GM19467 (cell line): ENCODE measurements around the gene ERI2.

Experiments used
- ATAC-seq: cut with Tn5 transposase; IDR thresholded peaks from one replicate; pipeline ENCODE4 v1.9.1; 2021; ENCODE audit warnings: mild to moderate bottlenecking, moderate library complexity; ENCODE audit not compliant: unreplicated experiment

Gene ERI2, protein sequence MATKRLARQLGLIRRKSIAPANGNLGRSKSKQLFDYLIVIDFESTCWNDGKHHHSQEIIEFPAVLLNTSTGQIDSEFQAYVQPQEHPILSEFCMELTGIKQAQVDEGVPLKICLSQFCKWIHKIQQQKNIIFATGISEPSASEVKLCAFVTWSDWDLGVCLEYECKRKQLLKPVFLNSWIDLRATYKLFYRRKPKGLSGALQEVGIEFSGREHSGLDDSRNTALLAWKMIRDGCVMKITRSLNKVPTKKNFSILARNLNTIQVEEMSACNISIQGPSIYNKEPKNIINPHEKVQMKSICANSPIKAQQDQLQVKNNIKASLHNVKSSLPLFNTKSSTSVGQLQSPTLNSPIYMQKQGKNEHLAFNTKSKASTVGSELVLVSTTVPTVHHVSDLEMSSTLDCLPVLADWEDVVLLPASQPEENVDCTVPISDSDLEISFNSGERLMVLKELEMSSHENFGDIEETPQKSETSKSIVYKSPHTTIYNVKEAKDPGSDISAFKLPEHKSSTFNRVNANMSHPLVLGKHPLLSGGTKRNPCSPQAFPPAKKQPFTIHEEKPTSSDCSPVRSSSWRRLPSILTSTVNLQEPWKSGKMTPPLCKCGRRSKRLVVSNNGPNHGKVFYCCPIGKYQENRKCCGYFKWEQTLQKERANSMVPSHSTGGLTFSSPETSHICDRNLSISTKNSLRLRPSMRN

GRCh38 chr16:20806168-20807050, at the start of gene ERI2, which contains the start of gene REXO5:
Gene ERI2, minus strand, starts transcription at chr16:20806472. Its CDS starts 42 bp downstream, at chr16:20806430.
Gene REXO5, plus strand, starts transcription at chr16:20806527. Its CDS starts 427 bp downstream, at chr16:20806954.
- ATAC-seq = peak; percentile 80

DNA sequence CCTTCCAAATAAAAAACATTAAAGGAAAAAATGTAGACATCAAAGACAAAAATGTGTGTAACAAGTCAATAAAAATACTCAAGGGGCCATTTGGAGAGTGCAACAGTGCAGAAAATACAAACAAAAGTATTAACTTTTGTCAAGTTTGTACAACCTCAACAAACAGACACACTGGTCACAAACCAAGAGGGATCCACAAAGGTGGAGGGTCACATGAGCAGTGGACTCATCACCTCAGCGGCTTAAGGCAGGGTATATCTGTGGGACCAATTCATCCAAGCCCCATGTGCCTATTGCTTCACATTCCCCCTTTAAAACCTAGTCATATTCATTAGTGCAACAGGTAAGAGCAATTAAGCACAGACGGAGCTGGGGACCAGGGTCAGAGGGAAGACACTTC, 48.7 kb upstream of the ERI2 start:
- no peak for ATAC-seq

DNA sequence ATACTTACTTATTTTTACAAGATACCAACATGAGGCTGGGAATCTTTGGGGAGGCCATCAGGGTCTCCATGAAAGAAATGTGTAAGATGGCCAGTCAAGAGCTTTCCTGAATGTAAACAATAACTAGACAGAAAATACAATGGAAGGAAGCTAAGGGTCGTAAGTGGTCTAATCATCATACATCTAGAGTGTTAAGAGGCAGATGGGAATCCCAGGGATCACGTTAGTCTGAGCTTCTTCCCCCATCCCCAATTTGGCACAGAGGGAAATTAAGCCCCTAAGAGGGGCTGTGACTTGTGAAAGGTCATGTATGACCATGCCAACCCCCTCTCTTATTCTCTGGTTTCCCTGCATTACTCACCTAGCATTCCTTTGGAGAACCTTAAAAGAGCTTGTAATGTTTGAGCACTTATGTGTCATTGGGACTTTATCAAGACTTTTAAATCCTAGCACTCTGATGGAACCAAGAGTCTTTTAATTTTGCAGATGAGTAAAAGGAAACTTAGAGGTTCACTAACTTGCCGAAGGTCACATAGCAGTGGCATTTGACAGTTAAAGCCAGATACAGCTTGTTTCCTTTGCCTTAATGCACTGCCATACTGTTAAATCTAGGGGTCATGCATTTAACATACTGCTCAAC, 47.8 kb upstream of the ERI2 start:
- no peak for ATAC-seq

GRCh38 chr16:20853143-20853542, 46.9 kb upstream of the ERI2 start:
- no peak for ATAC-seq

GRCh38 chr16:20851601-20852000, 45.3 kb upstream of the ERI2 start:
- ATAC-seq = no peak

DNA sequence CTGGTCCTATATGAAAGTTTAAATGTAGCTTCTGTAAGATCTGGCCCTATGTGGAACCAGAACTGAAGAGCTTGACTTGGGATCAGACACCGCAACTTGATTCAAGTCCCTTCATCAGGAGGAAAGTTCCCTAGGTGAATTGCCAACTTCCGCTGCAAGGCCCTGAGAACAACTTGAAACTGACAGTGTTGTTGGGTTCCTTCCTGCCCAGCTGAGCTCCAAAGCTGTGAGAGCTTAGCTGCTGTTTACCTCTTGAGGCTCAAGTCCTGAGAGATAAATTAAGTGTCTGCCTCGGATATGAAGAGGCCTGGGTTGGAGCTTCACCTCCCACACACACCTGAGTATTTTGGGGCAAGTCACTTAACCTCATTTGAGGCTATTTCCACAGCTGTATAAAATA, 44.7 kb upstream of the ERI2 start:
- ATAC-seq = no peak

- ATAC-seq = no peak
These were observed 43.5 kb upstream of the ERI2 start for GRCh38 chr16:20849589-20850390.

DNA sequence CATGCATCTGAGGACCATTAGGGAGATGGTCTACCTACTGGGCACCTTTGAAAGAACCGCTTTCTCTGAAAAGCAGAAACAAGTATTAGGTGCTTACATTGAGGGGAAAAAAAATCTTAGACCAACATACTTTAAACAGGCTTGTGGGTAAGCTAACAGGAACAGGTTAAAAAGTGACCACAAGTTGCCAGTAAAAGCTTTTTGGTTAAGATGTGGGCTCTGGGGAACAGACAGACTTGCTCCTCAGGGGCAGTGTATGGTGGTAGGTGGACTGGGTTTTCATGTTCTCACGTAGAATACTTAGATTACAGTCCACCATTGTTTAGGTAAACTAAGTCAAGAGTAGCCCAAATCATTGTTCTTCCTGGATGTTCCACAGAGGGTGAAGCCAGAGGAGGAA, 41.3 kb upstream of the ERI2 start:
- no peak for ATAC-seq

- ATAC-seq = no peak
These were observed 40.3 kb upstream of the ERI2 start for GRCh38 chr16:20846551-20846950.

- ATAC-seq = no peak
These were observed 39.8 kb upstream of the ERI2 start for GRCh38 chr16:20846030-20846429.

GRCh38 chr16:20844588-20844987, 38.3 kb upstream of the ERI2 start:
- no peak for ATAC-seq

- ATAC-seq = no peak
These were observed 37.8 kb upstream of the ERI2 start for GRCh38 chr16:20844054-20844453.

DNA sequence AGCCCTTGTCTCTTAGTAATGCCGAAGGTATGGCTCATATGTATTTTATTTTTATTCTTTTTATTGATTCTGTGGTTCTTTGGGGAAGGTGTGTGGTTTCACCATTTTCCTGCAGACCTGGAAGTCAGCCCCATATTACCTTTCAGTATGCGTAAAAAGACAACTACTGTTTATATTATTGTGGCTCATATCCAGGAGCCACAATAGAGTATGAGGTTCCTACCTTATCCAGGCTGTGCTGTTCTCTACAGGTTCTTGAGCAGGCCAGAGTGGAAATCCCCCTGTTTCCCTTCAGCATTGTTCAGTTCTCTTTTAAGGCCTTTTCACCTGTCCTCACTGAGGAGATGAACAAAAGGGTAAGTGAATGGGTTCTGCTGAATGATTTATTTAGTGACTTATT, 33.2 kb upstream of the ERI2 start:
- no peak for ATAC-seq

DNA sequence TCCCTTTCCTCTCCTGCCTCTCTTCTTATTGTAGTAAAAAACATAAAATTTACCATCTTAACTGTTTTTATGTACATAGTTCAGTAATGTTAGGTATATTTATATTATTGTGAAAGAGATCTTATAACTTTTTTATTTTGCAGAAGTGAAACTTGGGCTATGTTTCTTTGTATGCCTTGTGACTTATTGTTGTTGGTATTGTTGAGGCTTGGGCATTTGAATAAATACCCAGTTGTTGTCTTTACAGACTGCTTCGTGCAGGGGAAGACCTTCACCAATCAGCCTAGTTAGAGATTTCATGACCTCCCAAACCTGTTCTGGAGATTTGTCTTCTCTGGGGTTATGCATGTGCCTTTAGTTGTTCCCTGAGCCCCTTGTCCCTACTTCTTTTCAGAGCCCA, 32.0 kb upstream of the ERI2 start:
- no peak for ATAC-seq

DNA sequence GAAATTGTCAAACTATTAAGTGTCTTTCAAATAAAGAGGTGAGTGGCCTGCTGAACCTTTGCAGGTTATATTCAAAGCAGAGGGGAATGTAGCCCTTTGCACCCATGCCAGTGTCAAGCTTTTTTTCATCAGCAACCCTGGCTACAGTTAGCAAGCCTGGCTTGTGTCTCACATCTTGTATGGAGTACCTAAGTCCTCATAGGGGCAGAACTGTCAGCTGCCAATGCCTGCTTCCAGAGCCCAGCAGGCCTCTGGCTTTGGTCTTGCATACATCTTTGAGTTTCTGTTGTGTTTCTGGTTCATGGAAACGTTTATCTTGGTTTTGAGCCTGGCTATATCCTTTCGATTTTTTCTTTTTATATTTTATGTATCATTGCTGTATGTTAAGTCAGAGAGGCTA, 26.8 kb upstream of the ERI2 start:
- ATAC-seq = no peak

DNA sequence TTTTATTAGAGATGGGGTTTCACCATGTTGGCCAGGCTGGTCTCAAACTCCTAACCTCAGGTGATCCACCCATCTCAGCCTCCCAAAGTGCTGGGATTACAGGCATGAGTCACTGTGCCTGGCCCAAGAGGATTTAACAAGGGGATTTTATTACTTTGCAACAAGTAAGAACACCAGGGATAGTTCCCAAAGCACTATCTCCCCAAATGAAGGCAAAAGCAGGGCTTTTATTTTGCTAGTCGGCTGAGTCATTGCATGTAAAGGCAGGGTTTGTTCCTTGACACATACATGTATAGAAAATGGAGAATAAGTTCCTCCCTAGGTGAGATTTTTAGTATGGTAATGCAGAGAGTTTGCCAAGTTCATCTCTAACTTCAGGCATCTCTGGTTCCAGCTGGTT, 24.1 kb upstream of the ERI2 start:
- ATAC-seq = no peak

DNA sequence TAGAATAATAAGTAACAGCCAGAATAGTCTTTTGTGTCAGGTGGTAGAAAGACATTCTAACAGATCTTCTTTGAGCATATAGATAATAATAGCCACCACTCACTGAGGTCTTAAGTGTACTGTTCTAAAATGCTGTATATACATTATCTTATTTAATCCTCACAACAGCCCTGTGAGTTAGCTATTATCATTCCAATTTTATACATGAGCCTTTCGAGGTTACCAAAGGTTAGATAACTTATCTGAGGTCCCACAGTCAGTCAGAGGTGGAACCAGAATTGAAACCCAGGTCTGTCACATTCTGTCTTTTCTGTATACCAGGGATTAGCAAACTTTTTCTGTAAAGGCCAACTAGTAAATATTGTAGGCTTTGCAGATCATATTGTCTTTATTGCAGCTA, 23.3 kb upstream of the ERI2 start:
- ATAC-seq = no peak

GRCh38 chr16:20826039-20826566, 19.8 kb upstream of the ERI2 start:
- no peak for ATAC-seq

DNA sequence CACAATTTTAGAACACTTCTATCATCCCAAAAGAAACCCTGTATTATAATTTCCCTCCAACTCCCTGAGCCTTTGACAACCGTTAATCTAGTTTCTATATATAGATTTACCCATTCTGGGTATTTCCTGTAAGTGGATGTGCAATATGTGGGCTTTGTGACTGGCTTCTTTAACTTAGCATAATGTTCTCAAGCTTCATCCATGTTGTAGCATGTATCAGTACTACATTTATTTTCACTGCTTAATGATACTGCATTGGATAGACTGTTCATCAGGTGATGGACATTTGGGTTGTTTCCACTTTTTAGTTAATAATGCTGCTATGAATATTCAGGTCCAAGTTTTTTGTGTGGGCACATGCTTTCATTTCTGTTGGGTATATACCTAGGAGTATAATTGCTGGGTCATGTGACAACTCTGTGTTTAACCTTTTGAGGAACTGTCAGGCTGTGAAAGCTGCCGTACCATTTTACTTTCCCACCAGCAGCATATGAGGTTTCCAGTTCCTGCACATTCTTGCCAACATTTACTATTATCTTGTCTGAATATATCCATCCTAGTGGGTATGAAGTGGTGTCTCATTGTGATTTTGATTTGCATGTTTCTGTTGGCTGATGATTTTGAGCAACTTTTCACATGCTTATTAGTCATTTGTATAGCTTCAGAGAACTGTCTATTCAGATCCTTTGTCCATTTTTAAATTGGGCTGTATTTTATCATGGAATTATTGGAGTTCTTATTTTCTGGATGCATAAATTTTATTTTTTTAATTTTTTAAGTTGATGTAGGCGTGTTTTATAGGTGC, 16.5 kb upstream of the ERI2 start:
- ATAC-seq = no peak
